ENCODE data around the gene FLNB.

- TF ChIP-seq PYGO2 (tag; IDR thresholded peaks at IDR 0.05) (no peak), EZH2 (IDR thresholded peaks at IDR 0.05; ENCODE audit: borderline replicate concordance, low read depth, low read length) (no peak), TFE3 (CRISPR knock-in tag; IDR thresholded peaks at IDR 0.05) (no peak), ZNF311 (CRISPR knock-in tag; IDR thresholded peaks at IDR 0.05) (no peak)
These were observed 202.7 kb downstream of the FLNB start, which contains the start of gene DNASE1L3 for GRCh38 chr3:58210761-58211460.

All from K562 (cell line).